Lower leg skin (tissue), 4 donors: ENCODE results near the gene MOB3A. TPM values are rescaled to one million over a fixed set of nuclear protein-coding genes. Genes with fewer than 3 reads are reported as not detected.
A peak's percentile ranks its signal among the peaks of the same experiment; 100 is the strongest.

ENCODE experiments used
- DNase-seq, 2 donors: peaks; one replicate each; pipeline ENCODE4 v3.0.0-alpha.2; 2019; ENCODE audit warnings: low spot score in 2 of 2
- H3K4me3 ChIP-seq: fragments of 200-600 bp; sonication (generic); 2 replicates; pipeline ENCODE4 v1.5.1; 2017; ENCODE audit warnings: mild to moderate bottlenecking, low read depth; ENCODE audit not compliant: poor library complexity, severe bottlenecking
- POLR2A ChIP-seq, 2 donors: fragments of 450-650 bp; IDR thresholded peaks; one replicate each; pipeline ENCODE4 v1.6.1; 2016 to 2017; ENCODE audit warnings: antibody characterized with exemption in 2 of 2, mild to moderate bottlenecking in 1 of 2, moderate library complexity in 1 of 2
- WGBS, 2 donors: methylation state at CpG; one replicate each; pipeline ENCODE4 v1.1.5; 2018; 5-methylcytosine and 5-hydroxymethylcytosine counted together
- intact Hi-C: fragments of 100-400 bp; cut with DNase I; formaldehyde crosslinking; loops from one replicate; pipeline ENCODE4 v1.15.0; 2023; ENCODE audit warnings: low total_unique reads
- total RNA-seq, 4 donors: library from RNA; depleted of rRNA; stranded (reverse); fragments of >200 nt; gene quantifications; one replicate each; pipeline ENCODE4 v1.1.0, GENCODE V29; 2016
- TF ChIP-seq, protein P1 (sequence below), 3 donors: fragments of 450-650 bp; IDR thresholded peaks; one replicate each; pipeline ENCODE4 v1.5.1; 2016; ENCODE audit warnings: antibody characterized with exemption in 3 of 3, mild to moderate bottlenecking in 3 of 3, moderate library complexity in 2 of 3

MOB3A gene
- total RNA-seq, 4 donors from 2014 or later, result 26.4 to 46.0 (median 34.5) TPM

DNA sequence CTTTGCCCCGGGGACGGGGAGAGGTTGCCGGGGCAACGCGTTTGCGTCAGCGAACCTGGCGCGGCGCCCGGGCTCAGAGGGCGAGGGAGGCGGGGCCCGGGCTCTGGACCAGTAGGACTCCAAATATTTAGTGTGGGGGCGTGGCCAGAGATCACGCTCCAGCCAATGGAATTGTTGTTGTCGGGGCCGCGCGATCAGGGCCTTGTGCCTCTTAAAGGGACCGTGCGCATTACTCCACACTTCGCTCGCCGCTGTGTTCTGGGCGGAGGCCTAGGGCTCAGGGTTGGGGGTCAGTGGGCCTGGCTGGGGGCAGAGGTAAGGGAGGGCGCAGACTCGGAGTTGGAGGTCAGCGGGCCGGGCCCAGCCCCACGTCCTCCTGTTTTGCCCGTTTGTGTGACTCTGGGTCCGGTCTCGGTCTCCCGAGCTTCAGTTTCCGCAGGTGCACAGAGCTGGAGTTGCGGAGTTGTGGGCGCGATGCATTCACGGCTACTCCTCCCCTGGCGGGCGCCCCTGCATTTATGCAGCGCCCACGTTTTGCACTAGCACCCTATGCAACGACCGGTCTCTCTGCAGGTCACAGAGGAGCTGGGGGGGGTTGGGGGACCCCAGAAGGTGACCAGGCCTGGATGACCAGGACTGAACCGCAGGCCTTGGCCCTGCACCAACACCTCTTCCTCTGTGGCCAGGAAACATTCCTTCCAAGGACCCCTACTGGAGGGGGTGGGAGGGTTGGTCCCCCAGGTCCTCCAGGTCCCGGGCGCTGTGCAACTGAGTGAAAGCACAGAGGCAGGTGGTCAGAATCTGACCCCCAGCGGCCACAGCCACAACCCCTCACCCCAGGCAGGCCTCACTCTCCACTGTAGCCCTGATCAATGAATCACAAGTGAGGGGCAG is 34.4 kb downstream of the MOB3A start:
- peak; percentile 99 to 100 for DNase-seq
- intact Hi-C loops, result no loop called here
- TF ChIP-seq, protein P1, sequence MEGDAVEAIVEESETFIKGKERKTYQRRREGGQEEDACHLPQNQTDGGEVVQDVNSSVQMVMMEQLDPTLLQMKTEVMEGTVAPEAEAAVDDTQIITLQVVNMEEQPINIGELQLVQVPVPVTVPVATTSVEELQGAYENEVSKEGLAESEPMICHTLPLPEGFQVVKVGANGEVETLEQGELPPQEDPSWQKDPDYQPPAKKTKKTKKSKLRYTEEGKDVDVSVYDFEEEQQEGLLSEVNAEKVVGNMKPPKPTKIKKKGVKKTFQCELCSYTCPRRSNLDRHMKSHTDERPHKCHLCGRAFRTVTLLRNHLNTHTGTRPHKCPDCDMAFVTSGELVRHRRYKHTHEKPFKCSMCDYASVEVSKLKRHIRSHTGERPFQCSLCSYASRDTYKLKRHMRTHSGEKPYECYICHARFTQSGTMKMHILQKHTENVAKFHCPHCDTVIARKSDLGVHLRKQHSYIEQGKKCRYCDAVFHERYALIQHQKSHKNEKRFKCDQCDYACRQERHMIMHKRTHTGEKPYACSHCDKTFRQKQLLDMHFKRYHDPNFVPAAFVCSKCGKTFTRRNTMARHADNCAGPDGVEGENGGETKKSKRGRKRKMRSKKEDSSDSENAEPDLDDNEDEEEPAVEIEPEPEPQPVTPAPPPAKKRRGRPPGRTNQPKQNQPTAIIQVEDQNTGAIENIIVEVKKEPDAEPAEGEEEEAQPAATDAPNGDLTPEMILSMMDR (IDR thresholded peaks at IDR 0.05), result no peak
- TF ChIP-seq POLR2A (IDR thresholded peaks at IDR 0.05), result no peak
- peak overlapping the region; percentile 13 for H3K4me3 ChIP-seq
- WGBS, 2 donors, result 3 to 4% methylated on average over 34 to 48 of the region's 50 CpGs

DNA sequence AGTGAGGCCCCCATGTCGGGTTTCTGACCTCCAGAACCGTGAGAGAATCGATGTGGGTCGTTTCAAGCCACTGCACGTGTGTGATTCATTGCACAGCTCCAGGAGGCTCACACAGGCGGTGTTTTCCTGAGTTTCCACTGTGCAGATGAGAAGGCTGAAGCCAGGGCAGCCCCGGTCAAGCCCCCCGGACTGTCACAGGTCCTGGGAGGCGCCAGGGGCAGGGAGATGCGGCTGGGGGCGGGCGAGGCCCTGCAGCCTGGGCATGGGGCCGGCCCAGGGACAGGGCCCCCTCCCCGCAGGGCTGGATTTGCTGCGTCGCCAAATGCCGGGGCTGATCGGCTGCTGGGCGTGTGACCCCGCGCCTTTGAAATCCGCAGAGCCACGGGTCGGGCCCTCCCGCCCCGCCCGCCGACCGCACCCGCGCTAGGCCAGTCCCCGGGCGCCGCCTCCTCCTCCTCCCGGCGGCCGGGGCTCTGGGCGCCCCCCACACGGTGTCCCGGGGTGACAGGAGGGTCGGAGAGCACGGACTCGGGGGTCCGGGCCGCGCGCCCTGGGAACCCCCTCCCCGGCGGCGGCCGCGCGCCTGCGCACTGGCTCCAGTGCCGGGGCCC is 35.1 kb downstream of the MOB3A start:
- 0 to 4% methylated on average over 4 to 41 of the region's 55 CpGs for WGBS, 2 donors
- intact Hi-C loops, result no loop called here
- DNase-seq, result peak; percentile 56 to 94
- peak overlapping the region; percentile 8 for H3K4me3 ChIP-seq
- TF ChIP-seq POLR2A (IDR thresholded peaks at IDR 0.05), result peak in 1 of 2 donors; percentile 95
- TF ChIP-seq, protein P1 (IDR thresholded peaks at IDR 0.05), result no peak

DNA sequence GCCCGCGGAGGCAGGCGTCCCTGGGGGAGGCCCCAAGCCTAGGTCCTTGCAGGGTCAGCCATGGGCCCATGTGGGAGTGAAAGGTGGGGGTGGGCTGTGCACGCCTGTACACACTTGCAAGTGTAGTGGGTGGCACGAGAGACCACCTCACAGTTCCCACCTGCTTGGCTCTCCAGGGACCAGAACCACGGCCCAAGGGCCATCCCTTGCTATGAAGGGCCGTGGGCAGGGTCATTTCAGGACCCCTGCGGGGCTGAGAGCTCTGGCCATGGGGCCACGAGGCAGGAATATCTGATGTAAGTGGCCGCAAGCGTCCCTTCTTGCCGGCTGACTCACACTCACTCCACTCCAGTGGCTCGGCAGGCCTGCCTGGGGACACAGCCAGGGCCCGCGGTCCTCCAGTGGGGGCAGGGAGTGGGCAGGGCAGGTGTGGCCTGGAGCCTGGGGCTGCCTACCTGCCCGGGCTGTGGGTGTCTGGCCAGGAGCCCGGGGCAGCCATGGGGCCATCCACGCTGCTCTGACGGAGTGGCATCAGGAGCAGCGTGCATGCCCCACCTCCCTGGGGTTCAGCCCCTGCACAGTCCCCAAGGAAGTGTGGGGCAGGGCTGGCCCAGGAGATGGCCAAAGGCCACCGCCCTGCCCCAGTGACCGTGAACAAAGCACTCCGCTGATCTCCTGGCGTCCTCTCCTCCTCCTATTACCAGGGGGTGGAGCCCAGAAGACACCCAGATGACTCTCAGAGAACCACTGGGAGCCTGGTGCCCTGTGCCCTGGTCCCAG is 36.5 kb downstream of the MOB3A start:
- 20 to 23% methylated on average over 8 to 16 of the region's 24 CpGs for WGBS, 2 donors
- DNase-seq, result peak; percentile 66 to 94
- no peak overlapping the region for H3K4me3 ChIP-seq
- intact Hi-C loops, result no loop called here
- no peak for TF ChIP-seq POLR2A (IDR thresholded peaks at IDR 0.05)
- TF ChIP-seq, protein P1 (IDR thresholded peaks at IDR 0.05), result no peak

DNA sequence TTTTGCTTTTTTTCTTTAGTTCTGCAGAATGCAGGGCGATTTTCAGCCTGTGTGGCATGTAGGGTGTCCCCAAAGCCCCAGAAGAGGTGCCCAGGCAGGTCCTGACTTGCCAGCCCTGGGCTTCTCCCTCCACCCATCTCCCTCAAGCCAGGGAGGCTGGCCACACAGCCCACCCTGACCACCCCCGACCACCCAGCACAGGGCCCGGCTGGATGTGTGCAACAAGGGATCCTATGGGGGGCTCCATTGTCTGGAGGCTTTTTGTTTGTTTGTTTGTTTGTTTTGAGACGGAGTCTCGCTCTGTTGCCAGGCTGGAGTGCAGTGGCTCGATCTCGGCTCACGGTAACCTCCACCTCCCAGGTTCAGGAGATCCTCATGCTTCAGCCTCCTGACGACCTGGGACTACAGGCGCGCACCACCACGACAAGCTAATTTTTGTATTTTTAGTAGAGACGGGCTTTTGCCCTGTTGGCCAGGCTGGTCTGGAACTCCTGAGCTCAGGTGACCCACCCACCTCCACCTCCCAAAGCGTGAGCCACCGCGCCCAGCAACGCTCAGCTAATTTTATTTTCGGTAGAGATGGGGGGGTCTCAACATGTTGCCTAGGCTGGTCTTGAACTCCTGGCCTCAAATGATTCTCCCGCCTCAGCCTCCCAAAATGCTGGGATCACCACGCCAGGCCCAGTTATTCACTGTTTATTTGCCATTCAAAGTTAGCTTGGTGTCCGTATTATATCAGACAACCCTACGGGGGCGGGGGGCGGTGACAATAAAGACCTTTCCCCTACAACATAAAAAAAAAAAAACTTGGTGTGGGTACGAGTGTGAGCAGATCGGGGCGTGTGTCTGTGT is 37.3 kb downstream of the MOB3A start:
- intact Hi-C loops, result no loop called here
- DNase-seq, result no peak
- TF ChIP-seq POLR2A (IDR thresholded peaks at IDR 0.05), result no peak
- TF ChIP-seq, protein P1 (IDR thresholded peaks at IDR 0.05), result no peak
- no peak overlapping the region for H3K4me3 ChIP-seq
- 76 to 82% methylated on average over 27 of the region's 27 CpGs for WGBS, 2 donors
